CD1c-positive myeloid dendritic cell (primary cell): ENCODE results near the gene RAB17.
"Not testable (repeated sequence)": the region's sequence is repeated elsewhere in the genome, so short reads cannot be mapped to it uniquely, and the experiment has no call there.

Experiments used
- DNase-seq: peaks from one replicate; pipeline ENCODE4 v3.0.0-alpha.2; 2016; ENCODE audit errors: extremely low spot score

RAB17 gene

GRCh38 chr2:237624565-237624964, 34.0 kb upstream of the RAB17 start:
- DNase-seq: no peak

- DNase-seq: no peak
Observed at GRCh38 chr2:237623428-237624403, 33.2 kb upstream of the RAB17 start.

- no peak for DNase-seq
Observed at GRCh38 chr2:237618449-237618848, 27.9 kb upstream of the RAB17 start.

GRCh38 chr2:237617587-237617982, 27.1 kb upstream of the RAB17 start:
- no peak for DNase-seq

- DNase-seq: no peak
Observed at GRCh38 chr2:237616734-237617586, 26.4 kb upstream of the RAB17 start.

- no peak for DNase-seq
Observed at GRCh38 chr2:237616373-237616733, 25.8 kb upstream of the RAB17 start.

- no peak for DNase-seq
Observed at GRCh38 chr2:237615631-237616249, 25.2 kb upstream of the RAB17 start.

GRCh38 chr2:237614151-237614720, 23.7 kb upstream of the RAB17 start:
- DNase-seq: no peak

- no peak for DNase-seq
Observed at GRCh38 chr2:237613679-237614078, 23.1 kb upstream of the RAB17 start.

GRCh38 chr2:237612527-237613357, 22.2 kb upstream of the RAB17 start:
- no peak for DNase-seq

- DNase-seq: not testable (repeated sequence)
Observed at GRCh38 chr2:237606522-237606921, 16.0 kb upstream of the RAB17 start.

GRCh38 chr2:237604960-237605359, 14.4 kb upstream of the RAB17 start:
- DNase-seq: no peak

GRCh38 chr2:237604391-237604790, 13.9 kb upstream of the RAB17 start:
- no peak for DNase-seq

GRCh38 chr2:237603718-237604362, 13.3 kb upstream of the RAB17 start:
- peak; percentile 63 for DNase-seq

GRCh38 chr2:237603049-237603717, 12.6 kb upstream of the RAB17 start:
- DNase-seq: no peak

GRCh38 chr2:237602409-237602808, 11.9 kb upstream of the RAB17 start:
- DNase-seq: no peak

- no peak for DNase-seq
Observed at GRCh38 chr2:237601453-237602116, 11.1 kb upstream of the RAB17 start.

GRCh38 chr2:237600205-237600846, 9.8 kb upstream of the RAB17 start:
- no peak for DNase-seq
